Activated T-cell treated with anti-CD3 and anti-CD28 coated beads for 24 hours (primary cell): ENCODE data around the gene SLC12A8.

Experiments
- DNase-seq: peaks from one replicate; pipeline ENCODE4 v3.0.0-alpha.2; 2020; ENCODE audit warnings: low read depth

The SLC12A8 gene

GRCh38 chr3:125054062-125054448 lies 158.5 kb downstream of the SLC12A8 start:
- no peak for DNase-seq

DNA sequence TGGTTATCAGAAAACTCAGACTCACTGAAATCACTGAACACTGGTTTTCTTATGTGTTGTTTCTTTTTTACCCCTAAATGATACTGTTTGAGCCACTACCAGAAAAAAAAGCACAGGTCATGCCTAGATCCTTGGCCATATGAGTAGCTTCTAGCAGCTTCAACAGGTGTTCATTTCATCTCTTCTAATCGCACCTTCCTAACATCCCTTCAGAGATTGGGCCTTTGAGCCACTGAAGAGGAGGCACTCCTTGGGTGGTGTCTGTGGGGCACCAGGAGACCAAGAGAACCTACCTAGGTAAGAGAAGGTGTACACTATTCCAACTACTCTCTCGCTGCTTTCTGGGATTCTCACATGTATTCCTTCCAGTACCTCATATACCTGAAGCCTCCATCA lies 159.2 kb downstream of the SLC12A8 start:
- no peak for DNase-seq

DNA sequence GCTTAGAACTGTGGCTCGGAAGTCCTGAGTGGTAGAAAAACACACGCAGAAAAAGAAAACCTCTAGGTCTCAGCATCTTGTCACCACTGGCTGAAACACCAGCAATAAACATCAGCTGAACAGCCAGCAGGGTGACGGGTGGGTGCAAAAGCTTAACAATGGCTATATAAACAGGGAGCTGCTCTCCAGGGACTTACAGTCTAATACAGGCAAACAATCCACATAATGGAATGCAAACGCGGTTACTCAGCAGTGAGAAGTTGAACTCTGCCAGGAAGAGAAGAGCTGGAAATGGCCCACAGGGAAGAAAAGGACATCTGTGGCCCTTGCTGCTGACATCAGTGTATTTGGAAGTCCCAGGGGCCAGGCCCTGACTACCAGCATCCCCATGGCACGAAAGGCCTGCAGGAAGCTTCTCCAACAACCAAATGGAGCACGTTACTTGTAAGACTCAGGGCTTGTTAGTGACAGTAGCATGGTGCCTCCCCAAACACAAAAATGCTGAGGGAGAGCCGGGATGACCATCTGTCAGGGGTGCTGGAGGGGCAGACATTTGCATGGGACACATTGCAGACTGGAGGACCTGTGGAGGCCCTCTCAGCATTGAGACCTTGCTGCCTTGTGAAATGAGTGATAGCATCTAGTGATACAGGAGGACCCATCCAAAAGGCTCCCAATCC lies 159.8 kb downstream of the SLC12A8 start:
- no peak for DNase-seq

GRCh38 chr3:125051715-125052581 lies 160.6 kb downstream of the SLC12A8 start:
- DNase-seq, result peak; percentile 60

GRCh38 chr3:125051205-125051604 lies 161.3 kb downstream of the SLC12A8 start:
- no peak for DNase-seq

DNA sequence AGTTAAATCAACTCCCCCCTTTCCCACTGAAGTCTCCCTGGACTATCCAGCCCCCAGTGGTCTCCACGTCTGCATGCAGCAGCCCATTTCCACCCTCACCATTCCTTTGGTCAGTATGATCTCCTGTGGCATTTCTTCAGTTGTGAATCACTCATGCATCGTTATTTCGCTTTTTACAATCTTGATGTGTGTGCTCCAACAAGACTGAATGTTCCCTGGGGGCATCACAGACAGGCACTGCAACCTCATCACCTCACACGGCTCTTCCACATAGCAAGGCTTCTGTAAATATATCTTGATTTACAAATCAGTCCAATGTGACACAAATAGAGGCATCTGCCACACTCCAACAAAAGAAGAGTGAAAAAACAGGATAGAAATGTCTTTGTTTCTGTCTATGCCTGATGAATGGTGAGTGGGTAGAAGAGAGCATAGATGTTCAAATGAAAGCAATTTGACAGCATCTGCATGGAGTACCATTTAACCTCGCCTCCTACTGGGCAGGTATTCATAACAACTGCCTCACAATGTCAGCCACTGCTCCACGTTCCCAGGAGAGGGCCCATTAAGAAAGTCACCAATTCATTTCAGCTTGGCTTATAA lies 162.0 kb downstream of the SLC12A8 start:
- DNase-seq, result no peak

- no peak for DNase-seq
These were observed 164.3 kb downstream of the SLC12A8 start for GRCh38 chr3:125048282-125048681.

GRCh38 chr3:125045965-125046364 lies 166.6 kb downstream of the SLC12A8 start:
- no peak for DNase-seq

- no peak for DNase-seq
These were observed 167.4 kb downstream of the SLC12A8 start for GRCh38 chr3:125045194-125045593.

- no peak for DNase-seq
These were observed 168.9 kb downstream of the SLC12A8 start for GRCh38 chr3:125043599-125044151.

DNA sequence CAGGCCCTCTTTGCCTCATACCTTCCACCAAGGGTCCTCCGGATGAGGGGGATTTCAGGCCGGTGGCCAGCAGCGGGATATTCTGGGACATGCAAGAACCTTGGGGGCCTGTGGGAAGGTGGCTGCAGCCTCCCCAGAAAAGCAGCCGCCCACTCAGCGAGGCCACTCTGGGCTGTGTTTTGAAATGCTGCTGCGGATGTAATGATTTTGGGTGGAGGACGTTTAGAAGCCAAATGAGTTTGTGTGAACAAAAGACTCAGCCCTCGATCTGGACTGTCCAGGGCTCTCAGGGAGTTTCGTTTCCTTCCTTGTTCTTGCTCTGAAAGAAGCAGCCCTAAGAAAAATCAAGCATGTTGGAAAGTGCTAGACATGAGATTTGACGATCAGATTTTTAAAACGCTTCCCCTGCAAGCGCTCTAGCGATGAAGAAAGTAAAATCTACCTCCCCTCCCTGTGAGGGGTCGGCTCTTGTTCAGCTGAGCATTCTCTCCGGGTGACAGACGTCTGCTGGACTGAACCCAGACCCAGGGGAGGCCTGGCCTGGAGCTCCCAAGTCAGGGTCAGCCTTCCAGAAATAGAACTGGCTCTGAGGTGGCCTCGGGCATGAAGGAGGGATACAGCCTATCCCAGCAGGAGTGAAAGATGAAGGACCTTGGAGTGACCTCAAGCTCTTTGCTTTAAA lies 169.7 kb downstream of the SLC12A8 start:
- no peak for DNase-seq

DNA sequence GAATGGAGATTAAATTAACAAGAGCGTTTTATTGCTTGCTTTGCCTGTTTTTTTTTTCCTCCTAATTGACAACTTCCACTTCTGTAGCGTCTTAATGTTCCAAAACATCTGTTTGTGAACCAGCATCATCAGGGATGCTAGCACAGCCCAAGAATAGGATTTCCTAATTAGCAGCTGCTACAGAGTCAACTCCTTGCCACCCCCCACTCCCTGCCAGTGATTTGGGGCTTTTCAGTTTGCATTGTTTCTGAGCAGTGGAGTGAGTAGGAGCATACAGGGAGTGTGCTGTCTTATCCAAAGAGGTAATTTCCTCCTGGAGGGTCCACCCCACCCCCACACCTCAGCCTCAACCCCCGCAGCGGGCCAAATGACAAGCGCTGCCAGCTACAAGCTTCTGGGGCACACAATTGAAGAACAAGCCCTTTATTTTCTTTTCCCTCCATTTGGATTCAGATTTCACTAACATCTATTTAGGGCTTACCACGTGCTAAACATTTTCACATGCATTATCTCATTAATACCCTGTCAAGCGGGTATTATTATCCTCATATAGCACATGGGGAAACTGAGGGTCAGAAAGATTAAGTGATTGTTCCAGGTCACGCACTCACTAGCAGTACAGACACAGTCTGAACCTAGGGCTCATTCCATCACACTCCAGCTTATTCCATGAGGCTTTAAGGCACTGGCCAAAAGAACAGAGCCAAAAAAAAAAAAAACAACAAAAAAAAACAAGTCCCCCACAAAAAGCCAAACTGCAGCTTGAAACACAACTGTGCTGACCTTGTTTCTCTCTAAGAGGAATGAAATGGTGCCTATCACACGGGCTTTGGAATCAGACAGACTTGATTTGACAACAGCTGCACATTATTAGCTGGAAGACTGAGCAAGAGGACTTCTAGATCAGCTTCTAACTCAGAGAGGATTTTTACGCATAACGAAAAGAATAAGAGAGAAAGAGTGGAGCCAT lies 173.1 kb downstream of the SLC12A8 start:
- no peak for DNase-seq

DNA sequence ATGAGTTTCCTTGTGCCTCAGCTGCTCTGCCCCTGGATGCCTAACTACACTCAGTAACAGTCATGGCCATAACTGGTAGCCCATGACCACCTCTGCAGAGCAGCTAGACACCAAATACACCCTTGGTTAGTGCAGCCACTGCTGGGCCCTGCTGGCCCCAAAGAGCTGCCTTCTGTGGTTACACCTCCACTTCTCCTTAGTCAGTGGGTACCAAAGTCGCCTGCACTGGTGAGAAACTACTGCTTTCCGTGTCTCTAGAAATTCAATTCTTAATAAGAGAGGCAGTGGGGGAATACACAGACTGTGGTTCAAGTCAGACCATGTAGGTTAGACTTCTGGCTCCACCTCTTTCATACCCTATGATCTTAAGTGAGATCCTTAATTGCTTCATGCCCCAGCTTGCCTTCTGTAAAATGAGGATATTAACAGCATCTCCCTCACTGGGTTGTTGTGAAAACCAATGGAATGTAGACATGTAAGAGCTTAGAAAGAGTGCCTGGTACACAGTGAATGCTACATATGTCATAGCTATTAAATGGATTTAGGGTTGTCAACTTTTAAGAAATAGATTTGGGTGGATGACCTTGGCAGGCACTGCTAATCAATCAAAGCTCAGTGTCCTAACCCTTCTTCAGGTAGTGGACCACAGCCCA lies 174.9 kb downstream of the SLC12A8 start:
- DNase-seq, result no peak

GRCh38 chr3:125035217-125035616 lies 177.3 kb downstream of the SLC12A8 start:
- DNase-seq, result no peak

GRCh38 chr3:125033616-125034015 lies 178.9 kb downstream of the SLC12A8 start:
- DNase-seq, result no peak

GRCh38 chr3:125033135-125033534 lies 179.4 kb downstream of the SLC12A8 start:
- no peak for DNase-seq

DNA sequence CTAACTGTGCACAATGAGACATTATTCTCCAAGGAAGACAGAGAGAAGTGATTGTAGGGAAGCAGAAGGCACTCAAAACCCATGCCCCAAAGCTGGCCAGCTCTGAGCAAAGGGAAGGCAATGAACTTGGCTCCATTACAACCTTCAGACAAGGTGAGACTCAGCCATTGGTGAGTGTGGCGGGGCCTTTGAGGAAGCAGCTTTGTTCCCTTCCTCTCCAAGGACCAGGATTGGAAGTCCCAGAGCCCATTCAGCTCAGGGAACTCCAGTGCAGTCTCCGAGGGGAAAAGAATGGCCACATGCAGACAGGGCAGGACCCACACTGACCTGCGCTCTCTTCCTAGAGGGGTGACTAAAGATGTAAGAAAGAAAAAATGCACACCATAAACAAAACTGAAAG lies 179.9 kb downstream of the SLC12A8 start:
- no peak for DNase-seq
